22Rv1 (cell line): ENCODE data around the gene AFF4.

Experiments used
- CTCF ChIP-seq: fragments of 450-650 bp; IDR thresholded peaks from 2 replicates; pipeline ENCODE4 v1.5.1; 2017; ENCODE audit warnings: mild to moderate bottlenecking
- ZFX ChIP-seq: fragments of 450-650 bp; IDR thresholded peaks from 2 replicates; pipeline ENCODE4 v1.6.1; 2017; ENCODE audit warnings: antibody characterized with exemption, borderline replicate concordance

- TF ChIP-seq CTCF, result no peak
- no peak for TF ChIP-seq ZFX
These were observed 122.5 kb downstream of the AFF4 start for GRCh38 chr5:132840896-132841295.
